OCI-LY3 (cell line): Measurements from ENCODE around the gene IRF6.

Experiments
- EZH2phosphoT487 ChIP-seq: fragments of 200-600 bp; shearing (Covaris generic); IDR thresholded peaks from 2 replicates; pipeline ENCODE4 v1.6.1; 2018; ENCODE audit warnings: antibody characterized with exemption, mixed run types, low read depth
- TF ChIP-seq, protein P1 (sequence below): fragments of 200-600, 300-600 bp; sonication (generic); IDR thresholded peaks from 2 replicates; pipeline ENCODE4 v1.5.1; 2014; ENCODE audit warnings: antibody characterized with exemption, low read length, low read depth

DNA sequence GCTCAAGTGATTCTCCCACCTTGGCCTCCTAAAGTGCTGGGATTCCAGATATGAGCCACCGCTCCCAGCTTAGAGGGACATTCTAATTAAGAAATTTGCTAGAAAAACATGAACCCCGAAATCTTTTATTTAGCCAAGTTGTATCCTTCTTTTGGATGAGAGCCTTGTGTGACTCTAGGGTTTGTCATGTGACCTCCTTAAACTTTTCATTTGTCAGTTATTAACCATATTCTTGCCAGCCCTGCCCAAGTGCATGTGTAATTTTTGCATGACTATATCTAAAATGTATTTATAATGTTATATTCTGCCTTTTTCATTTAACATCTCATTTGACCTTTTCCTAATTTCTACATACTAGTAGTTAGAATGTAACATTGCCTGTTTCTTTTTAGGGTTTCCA, 23.8 kb upstream of the IRF6 start:
- TF ChIP-seq, protein P1, sequence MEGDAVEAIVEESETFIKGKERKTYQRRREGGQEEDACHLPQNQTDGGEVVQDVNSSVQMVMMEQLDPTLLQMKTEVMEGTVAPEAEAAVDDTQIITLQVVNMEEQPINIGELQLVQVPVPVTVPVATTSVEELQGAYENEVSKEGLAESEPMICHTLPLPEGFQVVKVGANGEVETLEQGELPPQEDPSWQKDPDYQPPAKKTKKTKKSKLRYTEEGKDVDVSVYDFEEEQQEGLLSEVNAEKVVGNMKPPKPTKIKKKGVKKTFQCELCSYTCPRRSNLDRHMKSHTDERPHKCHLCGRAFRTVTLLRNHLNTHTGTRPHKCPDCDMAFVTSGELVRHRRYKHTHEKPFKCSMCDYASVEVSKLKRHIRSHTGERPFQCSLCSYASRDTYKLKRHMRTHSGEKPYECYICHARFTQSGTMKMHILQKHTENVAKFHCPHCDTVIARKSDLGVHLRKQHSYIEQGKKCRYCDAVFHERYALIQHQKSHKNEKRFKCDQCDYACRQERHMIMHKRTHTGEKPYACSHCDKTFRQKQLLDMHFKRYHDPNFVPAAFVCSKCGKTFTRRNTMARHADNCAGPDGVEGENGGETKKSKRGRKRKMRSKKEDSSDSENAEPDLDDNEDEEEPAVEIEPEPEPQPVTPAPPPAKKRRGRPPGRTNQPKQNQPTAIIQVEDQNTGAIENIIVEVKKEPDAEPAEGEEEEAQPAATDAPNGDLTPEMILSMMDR, result no peak
- TF ChIP-seq EZH2phosphoT487, result no peak
